NCI-H128 (cell line): ENCODE results near the gene IGFL2.
"Not testable (repeated sequence)": the region's sequence is repeated elsewhere in the genome, so short reads cannot be mapped to it uniquely, and the experiment has no call there.

Experiments
- DNase-seq: peaks from one replicate; lab custom pipeline; 2025; ENCODE audit not compliant: unreplicated experiment; lab: John Stamatoyannopoulos, UW

IGFL2 gene

DNA sequence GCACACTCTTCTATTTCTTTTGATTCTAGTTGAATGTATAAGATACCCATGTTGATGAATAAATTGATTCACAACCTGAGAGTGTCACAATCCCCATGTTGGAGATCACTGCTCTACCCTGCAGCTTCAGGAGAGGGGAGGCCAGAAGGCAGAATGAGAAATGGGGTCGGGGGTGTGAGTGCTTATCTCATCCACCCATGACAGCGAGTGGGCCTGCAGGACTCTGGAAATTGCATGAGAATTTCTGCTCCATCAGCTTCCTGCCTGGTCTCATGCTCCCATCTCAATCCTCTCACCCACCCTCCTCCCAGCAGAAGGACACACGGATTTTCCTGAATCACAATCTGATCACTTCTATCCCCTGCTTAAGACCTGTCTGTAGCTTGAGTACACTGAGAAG is 58.6 kb downstream of the IGFL2 start:
- DNase-seq: no peak

- not testable (repeated sequence) for DNase-seq
Observed at GRCh38 chr19:46207858-46208257, 59.8 kb downstream of the IGFL2 start.

GRCh38 chr19:46209051-46209450 is 61.0 kb downstream of the IGFL2 start:
- DNase-seq: no peak

DNA sequence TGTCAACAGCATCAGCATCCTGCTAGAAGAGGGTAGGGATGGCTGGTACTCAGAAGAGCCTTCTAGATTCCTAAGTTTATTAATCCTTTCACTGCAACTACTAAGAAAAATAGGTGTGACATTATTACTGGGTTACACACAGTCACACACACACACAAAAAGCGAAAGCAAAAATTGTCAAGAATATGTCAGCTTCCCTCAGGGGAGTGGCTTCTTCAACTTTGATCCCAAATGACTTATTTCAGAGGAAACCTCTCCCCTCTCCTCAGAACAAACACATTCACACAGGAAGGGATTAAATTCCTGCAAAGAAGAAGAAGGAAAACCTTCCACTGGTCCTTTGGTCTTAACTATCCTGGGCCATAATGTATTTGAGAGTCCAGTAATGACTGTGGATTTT is 61.4 kb downstream of the IGFL2 start:
- DNase-seq: no peak

- no peak for DNase-seq
Observed at GRCh38 chr19:46210669-46211068, 62.6 kb downstream of the IGFL2 start.
